ENCODE measurements around the gene PTPN3.

Gene PTPN3

DNA sequence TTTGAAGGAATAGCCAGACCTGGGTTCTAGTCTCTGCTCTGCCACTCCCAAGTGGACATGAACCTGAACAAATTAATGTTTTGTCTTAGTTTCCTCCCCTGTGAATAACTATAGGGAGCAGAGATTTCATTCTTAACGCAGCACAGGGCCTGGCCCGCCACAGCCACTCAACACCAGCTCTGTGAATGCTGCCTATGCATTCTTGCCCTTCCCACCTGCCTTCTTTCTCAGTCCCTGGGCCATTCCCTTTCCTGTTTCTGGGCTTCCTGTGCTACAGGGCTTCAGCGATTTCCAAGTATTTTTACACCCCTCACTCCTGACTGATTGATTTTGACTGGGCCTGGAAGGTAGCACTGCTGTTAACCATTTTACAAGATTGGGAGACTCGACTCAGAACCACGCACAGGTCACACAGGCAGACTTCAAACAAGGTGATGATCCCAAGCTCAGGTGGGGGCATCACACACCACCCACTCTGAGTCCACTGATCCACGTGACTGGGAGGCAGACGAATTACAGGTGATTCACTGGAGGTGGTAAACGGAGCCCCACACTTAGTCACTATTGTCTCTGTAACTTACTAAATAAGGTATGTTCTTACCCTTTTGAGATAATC lies 21.4 kb downstream of the PTPN3 start:
- TF ChIP-seq, protein P1, sequence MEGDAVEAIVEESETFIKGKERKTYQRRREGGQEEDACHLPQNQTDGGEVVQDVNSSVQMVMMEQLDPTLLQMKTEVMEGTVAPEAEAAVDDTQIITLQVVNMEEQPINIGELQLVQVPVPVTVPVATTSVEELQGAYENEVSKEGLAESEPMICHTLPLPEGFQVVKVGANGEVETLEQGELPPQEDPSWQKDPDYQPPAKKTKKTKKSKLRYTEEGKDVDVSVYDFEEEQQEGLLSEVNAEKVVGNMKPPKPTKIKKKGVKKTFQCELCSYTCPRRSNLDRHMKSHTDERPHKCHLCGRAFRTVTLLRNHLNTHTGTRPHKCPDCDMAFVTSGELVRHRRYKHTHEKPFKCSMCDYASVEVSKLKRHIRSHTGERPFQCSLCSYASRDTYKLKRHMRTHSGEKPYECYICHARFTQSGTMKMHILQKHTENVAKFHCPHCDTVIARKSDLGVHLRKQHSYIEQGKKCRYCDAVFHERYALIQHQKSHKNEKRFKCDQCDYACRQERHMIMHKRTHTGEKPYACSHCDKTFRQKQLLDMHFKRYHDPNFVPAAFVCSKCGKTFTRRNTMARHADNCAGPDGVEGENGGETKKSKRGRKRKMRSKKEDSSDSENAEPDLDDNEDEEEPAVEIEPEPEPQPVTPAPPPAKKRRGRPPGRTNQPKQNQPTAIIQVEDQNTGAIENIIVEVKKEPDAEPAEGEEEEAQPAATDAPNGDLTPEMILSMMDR (IDR thresholded peaks at IDR 0.05) = no peak
- Histone ChIP-seq H3K27ac (peak overlapping the region; percentile 74), H3K4me3 (no peak overlapping the region)
- no peak for DNase-seq (ENCODE audit: low spot score)

DNA sequence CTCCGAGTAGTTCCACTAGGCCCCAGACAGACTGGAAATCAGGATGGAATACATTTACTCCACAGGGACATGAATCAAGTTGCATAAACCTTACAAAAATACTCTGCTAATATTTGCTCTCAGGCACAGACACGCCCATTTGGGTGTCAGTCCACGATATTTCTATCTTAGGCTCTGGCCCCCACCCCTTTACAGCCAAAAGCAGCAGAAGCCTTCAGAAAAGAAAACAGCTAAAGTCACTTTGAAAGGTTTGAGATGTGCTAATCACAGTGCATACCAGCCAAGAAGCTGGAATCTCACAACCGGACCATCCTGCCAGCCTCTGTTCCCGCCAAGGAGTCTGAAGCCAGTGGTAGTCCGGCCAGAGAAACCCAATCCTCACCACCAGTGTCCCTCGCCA lies 22.6 kb downstream of the PTPN3 start:
- TF ChIP-seq, protein P1 (IDR thresholded peaks at IDR 0.05) = no peak
- Histone ChIP-seq H3K27ac (peak overlapping the region; percentile 74 to 84), H3K4me3 (peak overlapping the region; percentile 22)
- peak; percentile 84 for DNase-seq (ENCODE audit: low spot score)

DNA sequence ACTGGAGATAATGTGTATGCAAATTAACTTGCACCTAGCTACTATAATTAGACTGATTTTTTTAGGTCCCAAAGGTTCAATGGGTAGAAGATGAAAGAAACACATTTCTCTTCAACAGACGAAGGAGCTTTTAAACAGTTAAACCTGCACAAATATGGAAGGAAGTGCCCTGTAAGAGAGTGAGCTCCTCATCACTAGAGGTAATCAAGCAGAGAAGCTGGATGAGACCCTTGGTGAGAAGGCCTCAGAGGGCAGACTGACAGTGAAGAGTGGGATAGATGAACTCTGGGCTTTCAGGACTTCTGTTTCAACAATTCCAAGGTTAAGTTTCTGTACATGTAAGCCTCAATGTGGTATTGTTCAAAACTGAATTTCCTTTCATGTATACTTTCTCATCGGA lies 23.2 kb downstream of the PTPN3 start:
- peak overlapping the region; percentile 74 to 84 for H3K27ac ChIP-seq
- TF ChIP-seq, protein P1 (IDR thresholded peaks at IDR 0.05) = no peak
- no peak for DNase-seq (ENCODE audit: low spot score)
- H3K4me3 ChIP-seq = no peak overlapping the region

DNA sequence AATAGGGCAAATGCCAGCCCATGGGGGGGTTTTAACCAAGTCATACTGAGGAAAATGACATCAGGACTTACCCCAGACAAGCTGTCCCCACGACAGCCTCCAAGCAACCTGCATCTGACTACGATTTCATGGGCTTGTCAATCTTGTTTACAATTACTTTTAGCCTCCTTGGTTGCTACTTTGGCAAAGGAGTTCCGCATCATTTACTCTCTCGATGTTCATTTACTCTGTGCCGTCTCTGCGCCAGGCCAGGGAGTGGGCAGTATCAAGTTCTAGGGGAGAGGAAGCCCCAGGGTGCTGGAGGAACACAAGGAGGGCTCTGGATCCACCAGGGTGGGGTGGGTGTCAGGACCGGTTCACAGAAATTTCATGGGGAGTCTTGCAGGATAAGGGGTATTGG lies 23.9 kb downstream of the PTPN3 start:
- peak overlapping the region; percentile 74 to 84 for H3K27ac ChIP-seq

DNA sequence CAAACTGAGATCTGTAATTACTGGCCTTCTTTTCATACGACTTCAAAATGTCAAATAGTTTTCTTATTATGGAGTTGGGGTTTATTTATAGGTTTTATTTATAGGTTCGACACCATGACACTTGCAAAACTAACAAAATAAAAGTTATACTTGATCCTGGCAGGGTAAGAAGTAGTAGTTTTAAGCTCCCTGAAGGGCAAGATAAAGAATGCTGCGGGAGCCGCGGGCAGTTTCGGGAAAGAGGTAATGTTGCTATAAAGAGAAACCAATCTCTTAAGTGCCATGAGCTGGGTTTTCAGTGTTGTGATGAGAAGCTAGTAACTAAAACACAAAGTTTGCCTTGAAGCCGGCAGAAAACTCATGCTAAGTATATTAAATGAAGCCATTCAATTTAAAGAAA lies 24.8 kb downstream of the PTPN3 start:
- TF ChIP-seq, protein P1 (IDR thresholded peaks at IDR 0.05) = no peak
- peak overlapping the region; percentile 32 for H3K4me3 ChIP-seq
- no peak for DNase-seq (ENCODE audit: low spot score)
- peak overlapping the region; percentile 74 to 84 for H3K27ac ChIP-seq

More for the DNA sequence above, 23.9 kb downstream of the PTPN3 start:
- TF ChIP-seq, protein P1 (IDR thresholded peaks at IDR 0.05) = no peak
- DNase-seq (ENCODE audit: low spot score) = no peak
- no peak overlapping the region for H3K4me3 ChIP-seq

DNA sequence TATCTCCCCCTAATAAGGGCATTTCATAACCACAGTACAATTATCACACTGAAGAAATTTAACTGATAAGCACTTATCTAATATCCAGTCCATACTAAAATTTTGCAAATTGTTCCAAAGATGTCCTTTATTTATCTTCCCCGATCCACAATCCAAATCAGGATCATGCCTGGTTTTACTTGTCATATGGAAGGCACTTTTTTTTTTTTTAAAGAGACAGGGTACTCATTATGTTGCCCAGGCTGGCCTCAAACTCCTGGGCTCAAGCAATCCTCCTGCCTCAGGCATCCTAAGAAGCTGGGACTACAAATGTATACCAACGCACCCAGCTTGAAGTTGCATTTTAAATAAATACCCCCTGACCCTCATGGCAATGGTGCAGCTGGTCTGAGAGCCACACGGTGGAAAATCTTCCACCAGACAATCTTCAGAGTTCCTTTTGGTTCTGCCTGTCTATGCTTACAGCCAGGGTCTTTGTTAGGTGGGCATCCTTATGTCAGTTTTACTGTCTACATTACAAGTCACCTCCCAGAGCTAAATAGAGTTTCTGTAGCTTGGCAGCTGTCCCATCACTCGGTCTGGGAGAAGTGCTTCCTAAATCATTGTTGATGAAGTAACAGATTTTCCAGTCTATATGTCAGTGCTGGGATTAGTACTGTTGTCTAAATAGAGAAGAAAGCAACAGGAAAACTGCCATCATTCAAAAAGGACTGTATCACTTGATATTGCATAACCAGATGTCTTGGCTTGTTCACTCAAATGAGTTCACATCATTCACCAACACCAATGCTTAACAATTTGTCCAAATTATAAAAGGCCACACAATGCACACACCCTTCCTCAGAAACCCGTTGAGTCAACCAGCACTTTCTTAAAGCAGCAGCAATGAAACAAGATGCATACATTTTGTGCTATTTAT lies 26.4 kb downstream of the PTPN3 start:
- TF ChIP-seq, protein P1 (IDR thresholded peaks at IDR 0.05) = no peak
- Histone ChIP-seq H3K27ac (peak overlapping the region in 1 of 2 donors; percentile 41), H3K4me3 (no peak overlapping the region)
- DNase-seq (ENCODE audit: low spot score) = no peak

Measured in coronary artery (tissue), 2 donors.